HG02798 (cell line): ENCODE data around the gene RPRD1B.

Experiments
- ATAC-seq: cut with Tn5 transposase; IDR thresholded peaks from one replicate; pipeline ENCODE4 v1.9.1; 2021; ENCODE audit warnings: mild to moderate bottlenecking; ENCODE audit not compliant: unreplicated experiment, poor library complexity

Gene RPRD1B

GRCh38 chr20:38132910-38133501 lies 99.5 kb downstream of the RPRD1B start:
- ATAC-seq, result no peak

GRCh38 chr20:38133680-38134426 lies 100.3 kb downstream of the RPRD1B start:
- no peak for ATAC-seq

- no peak for ATAC-seq
Observed at GRCh38 chr20:38134427-38135270, 101.1 kb downstream of the RPRD1B start.

GRCh38 chr20:38135271-38135650 lies 101.7 kb downstream of the RPRD1B start:
- no peak for ATAC-seq

- no peak for ATAC-seq
Observed at GRCh38 chr20:38135651-38136420, 102.3 kb downstream of the RPRD1B start.

GRCh38 chr20:38136421-38137245 lies 103.1 kb downstream of the RPRD1B start:
- no peak for ATAC-seq

GRCh38 chr20:38137441-38138037 lies 104.0 kb downstream of the RPRD1B start:
- no peak for ATAC-seq

GRCh38 chr20:38138086-38138778 lies 104.7 kb downstream of the RPRD1B start:
- ATAC-seq, result no peak

- no peak for ATAC-seq
Observed at GRCh38 chr20:38139156-38139912, 105.8 kb downstream of the RPRD1B start.

GRCh38 chr20:38139977-38140753 lies 106.6 kb downstream of the RPRD1B start:
- no peak for ATAC-seq

- ATAC-seq, result no peak
Observed at GRCh38 chr20:38141204-38141888, 107.8 kb downstream of the RPRD1B start.
